Aorta (tissue), 5 donors: ENCODE results near the gene TUBA1C. TPM values are rescaled to one million over a fixed set of nuclear protein-coding genes. Genes with fewer than 3 reads are reported as not detected.
"Not testable (repeated sequence)": the region's sequence is repeated elsewhere in the genome, so short reads cannot be mapped to it uniquely, and the experiment has no call there.

ENCODE experiments used
- ATAC-seq: fragments of 200-7000 bp; cut with Tn5 transposase; one replicate; pipeline ENCODE4 v1.9.1; 2022; ENCODE audit warnings: moderate library complexity; ENCODE audit not compliant: low FRiP score
- DNase-seq, 2 donors: peaks; one replicate each; pipeline ENCODE4 v3.0.0-alpha.2; 2020
- H3K27ac ChIP-seq, 2 donors: one replicate each; pipeline ENCODE4 v1.5.1; 2013; ENCODE audit warnings: low read length in 2 of 2, mild to moderate bottlenecking in 2 of 2, moderate library complexity in 2 of 2, control low read depth in 1 of 2, inconsistent platforms in 1 of 2, low read depth in 1 of 2
- H3K27me3 ChIP-seq, 2 donors: one replicate each; pipeline ENCODE4 v1.6.1; 2013; ENCODE audit warnings: control low read depth in 1 of 2, low read length in 1 of 2, mild to moderate bottlenecking in 1 of 2, moderate library complexity in 1 of 2; ENCODE audit not compliant: insufficient read depth in 2 of 2, control insufficient read depth in 1 of 2
- H3K36me3 ChIP-seq, 2 donors: one replicate each; pipeline ENCODE4 v1.6.1; 2013; ENCODE audit warnings: control low read depth in 1 of 2, low read length in 1 of 2, mild to moderate bottlenecking in 1 of 2; ENCODE audit not compliant: insufficient read depth in 2 of 2, control insufficient read depth in 1 of 2
- H3K4me1 ChIP-seq, 2 donors: one replicate each; pipeline ENCODE4 v1.6.1; 2013; ENCODE audit warnings: low read length in 2 of 2, control low read depth in 1 of 2, mild to moderate bottlenecking in 1 of 2, moderate library complexity in 1 of 2; ENCODE audit not compliant: insufficient read depth in 2 of 2, control insufficient read depth in 1 of 2
- H3K4me3 ChIP-seq, 2 donors: one replicate each; pipeline ENCODE4 v1.5.1; 2013; ENCODE audit warnings: low read length in 2 of 2, control low read depth in 1 of 2, mild to moderate bottlenecking in 1 of 2
- H3K9me3 ChIP-seq: one replicate; pipeline ENCODE4 v1.6.1; 2013; ENCODE audit warnings: mild to moderate bottlenecking, low read length; ENCODE audit not compliant: control insufficient read depth
- WGBS, 2 donors: extraction: QIAGEN DNeasy Blood & Tissue Kit; methylation state at CpG; one replicate each; pipeline ENCODE4 v1.1.7; 2013; 5-methylcytosine and 5-hydroxymethylcytosine counted together
- intact Hi-C, 2 donors: fragments of 100-400 bp; cut with DNase I; formaldehyde crosslinking; loops; one replicate each; pipeline versions ENCODE4 v1.14.2 to v1.15.0; 2022
- polyA plus RNA-seq, 2 donors: library from polyadenylated mRNA; stranded (reverse); fragments of 200-250 nt; gene quantifications; one replicate each; pipeline ENCODE4 v1.2.3, GENCODE V29; 2013
- total RNA-seq, 2 donors: library from RNA; stranded (reverse); fragmentation: NEBNext Ultra II Directional; extraction: Animal tissue kit (Norgen Biotek cat#: 25700); gene quantifications; one replicate each; pipeline ENCODE4 v1.2.1, GENCODE V29; 2021
- donor health status: healthy with polysubstance abuse.
- donor health status: Bipolar disorder and iron deficiency.
- donor health status: DM: no; HTN: no; CAD: no.
- donor health status: DM: no; HTN: no; CAD: no.
- donor health status: DM: yes; HTN: yes; CAD: no.

TUBA1C gene
- total and polyA plus RNA-seq, 4 donors = 89.2 to 191 (median 172) TPM

DNA sequence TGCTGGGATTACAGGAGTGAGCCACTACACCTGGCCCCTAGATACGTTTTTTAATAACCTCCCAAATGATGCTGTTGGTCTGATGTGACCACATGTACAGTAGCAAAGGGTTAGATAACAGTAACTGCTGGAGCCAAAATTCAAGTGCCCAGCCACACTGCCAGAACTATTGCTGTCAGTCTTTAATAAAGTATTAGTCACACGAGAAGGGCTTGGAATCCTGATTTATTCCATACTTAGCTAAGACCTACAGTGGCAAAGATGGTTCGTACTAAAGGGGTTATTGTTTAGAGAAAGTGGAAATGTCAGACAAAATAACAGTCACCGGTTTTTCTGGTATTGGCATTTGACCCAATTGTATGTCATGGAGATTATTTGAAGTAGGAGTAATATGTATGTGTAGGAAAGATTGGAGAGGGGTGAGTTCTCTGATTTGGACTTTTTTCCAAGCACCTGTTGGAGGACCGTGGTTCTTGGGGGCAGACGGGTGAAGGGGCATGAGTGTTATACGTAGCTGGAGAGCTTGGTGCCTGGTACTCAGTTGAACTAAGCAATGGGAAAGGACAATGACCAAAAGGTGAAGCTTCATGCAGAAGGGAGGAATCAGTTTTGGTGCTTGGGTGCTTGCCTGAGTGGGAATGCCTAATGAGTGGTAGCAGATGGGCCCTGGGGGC is 9.7 kb downstream of the TUBA1C start:
- ATAC-seq (no peak), DNase-seq (no peak)
- intact Hi-C loops = no loop called here
- H3K27me3 ChIP-seq = no peaks in the 10 kb centered on the region
- no peaks in the 10 kb centered on the region for H3K9me3 ChIP-seq
- H3K4me3 ChIP-seq = no peak overlapping the region
- no peaks in the 10 kb centered on the region for H3K4me1 ChIP-seq
- 55 to 57% methylated on average over 7 of the region's 7 CpGs for WGBS, 2 donors
- H3K36me3 ChIP-seq = peaks cover 10% of the 10 kb centered on the region in 2 donors
- H3K27ac ChIP-seq = no peak overlapping the region

DNA sequence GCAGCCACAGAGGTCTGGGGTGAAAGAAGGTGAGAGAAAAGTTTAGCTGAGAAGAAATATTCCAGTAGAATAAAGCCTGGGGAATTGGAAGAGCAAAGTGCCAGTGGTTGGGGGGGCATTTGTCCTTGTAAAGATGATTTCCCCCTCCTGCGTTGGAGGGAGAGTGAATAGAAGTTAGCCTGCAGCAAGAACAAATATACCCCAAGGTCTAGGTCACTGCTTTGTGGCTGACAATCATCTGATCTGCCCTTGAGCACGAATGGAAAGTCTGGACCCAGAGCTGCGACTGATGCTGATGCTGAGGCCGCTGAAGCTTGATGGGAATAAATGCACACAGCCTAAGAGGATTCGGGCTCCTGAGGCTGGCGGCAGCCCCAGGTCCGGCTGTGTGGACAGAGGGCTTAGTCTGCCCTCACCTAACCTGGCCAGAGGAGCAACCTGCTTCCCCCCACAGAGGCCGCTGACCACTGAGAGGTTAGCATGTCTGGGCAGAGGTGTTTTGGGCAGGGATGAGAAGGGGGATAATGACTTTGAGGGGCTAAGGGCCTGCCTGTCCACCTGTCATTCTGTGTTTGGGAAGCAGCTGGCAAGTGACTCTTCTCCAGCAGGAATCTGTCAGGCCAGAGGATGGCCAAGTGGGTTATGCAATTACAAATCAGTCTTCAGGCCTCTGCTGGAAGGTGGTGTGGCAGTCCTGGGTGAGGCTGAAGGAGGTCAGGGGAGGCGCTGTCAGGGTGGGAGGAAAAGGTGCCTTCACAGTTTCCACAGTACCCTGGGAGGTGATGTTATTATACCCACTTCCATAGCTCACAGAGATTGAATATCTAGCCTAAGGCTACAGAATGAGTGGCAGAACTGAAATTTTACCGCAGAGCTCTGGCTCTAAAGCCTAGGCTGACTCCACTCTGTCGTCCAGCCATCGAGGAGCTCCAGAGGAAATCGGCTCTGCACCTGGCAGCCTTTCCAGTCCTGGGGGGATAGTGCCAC is 11.7 kb downstream of the TUBA1C start:
- DNase-seq = peak in 1 of 2 donors; percentile 62
- H3K27ac ChIP-seq = no peak overlapping the region
- H3K36me3 ChIP-seq = peaks cover 0 to 7% of the 10 kb centered on the region in 2 donors
- no peak overlapping the region for H3K4me3 ChIP-seq
- H3K9me3 ChIP-seq = no peaks in the 10 kb centered on the region
- no peak for ATAC-seq
- WGBS, 2 donors = 80% methylated on average over 13 of the region's 13 CpGs
- intact Hi-C loops = no loop called here
- H3K4me1 ChIP-seq = no peaks in the 10 kb centered on the region
- H3K27me3 ChIP-seq = no peaks in the 10 kb centered on the region

DNA sequence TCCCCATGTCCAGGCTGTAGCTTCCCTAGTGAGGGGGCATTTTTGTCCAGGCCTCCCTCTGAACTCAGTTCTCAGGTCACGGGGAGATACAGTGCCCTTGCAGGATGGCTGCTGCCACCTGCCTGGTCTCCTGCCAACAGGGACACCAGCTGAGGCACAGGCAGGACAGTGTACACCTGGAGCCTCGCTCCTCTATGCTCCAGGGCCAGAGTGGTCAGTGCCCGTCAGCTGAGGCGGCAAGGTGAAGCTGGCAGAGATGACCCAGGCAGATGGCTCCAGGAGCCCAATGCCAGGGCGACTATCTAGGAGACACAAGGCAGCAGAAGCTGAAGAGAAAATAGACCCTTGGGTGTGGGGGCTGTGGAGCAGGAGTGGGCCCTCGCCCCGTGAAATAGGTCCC is 12.6 kb downstream of the TUBA1C start:
- H3K27me3 ChIP-seq = no peaks in the 10 kb centered on the region
- no peaks in the 10 kb centered on the region for H3K4me1 ChIP-seq
- peaks cover 0 to 6% of the 10 kb centered on the region in 2 donors for H3K36me3 ChIP-seq
- DNase-seq (no peak), ATAC-seq (peak; percentile 11)
- H3K27ac ChIP-seq = no peak overlapping the region
- intact Hi-C loops = no loop called here
- H3K4me3 ChIP-seq = no peak overlapping the region
- 91 to 97% methylated on average over 7 of the region's 7 CpGs for WGBS, 2 donors
- H3K9me3 ChIP-seq = no peaks in the 10 kb centered on the region

DNA sequence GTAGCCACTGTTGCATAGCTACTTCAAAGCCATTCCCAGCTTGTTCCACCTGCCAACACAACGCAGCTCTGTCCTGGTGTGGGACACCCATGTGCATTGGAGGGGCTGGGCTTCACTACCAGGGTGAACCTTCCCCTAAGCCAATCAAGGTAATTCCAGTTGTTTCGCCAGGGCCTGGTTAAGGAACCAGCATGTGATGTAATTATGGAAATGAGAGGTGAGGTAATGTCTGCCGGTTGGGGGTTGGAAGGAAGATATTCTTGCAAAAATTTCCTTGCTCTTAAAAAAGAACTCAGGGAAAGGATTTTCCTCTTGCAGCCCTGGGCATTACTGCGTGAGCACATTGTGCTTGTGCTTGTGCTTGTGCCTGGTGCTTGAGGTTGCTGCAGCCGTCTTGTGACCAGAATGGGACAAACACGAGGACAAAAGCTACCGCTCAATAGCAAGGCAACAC is 14.9 kb downstream of the TUBA1C start:
- intact Hi-C loops = no loop called here
- no peaks in the 10 kb centered on the region for H3K4me1 ChIP-seq
- no peak for ATAC-seq
- no peaks in the 10 kb centered on the region for H3K36me3 ChIP-seq
- WGBS, 2 donors = 12 to 14% methylated on average over 7 of the region's 7 CpGs
- no peak for DNase-seq
- H3K4me3 ChIP-seq = no peak overlapping the region
- no peaks in the 10 kb centered on the region for H3K27me3 ChIP-seq
- no peaks in the 10 kb centered on the region for H3K9me3 ChIP-seq
- H3K27ac ChIP-seq = no peak overlapping the region

DNA sequence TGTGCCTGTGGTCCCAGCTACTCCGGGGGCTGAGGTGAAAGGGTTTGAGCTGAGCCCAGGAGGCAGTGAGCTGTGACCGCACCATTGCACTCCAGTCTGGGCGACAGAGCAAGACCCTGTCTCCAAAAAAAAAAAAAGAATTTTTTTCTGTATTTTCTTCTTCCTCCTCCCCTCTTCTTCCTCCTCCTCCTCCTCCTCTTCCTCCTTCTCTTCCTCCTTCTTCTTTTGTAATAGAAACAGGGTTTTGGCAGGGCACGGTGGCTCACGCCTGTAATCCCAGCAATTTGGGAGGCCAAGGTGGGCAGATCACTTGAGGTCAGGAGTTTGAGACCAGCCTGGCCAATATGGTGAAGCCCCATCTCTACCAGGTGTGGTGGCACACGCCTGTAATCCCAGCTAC is 15.7 kb downstream of the TUBA1C start:
- 94 to 96% methylated on average over 6 of the region's 6 CpGs for whole genome bisulfite sequencing, 2 donors
- intact Hi-C loops, H3K27ac ChIP-seq: not testable (repeated sequence)

DNA sequence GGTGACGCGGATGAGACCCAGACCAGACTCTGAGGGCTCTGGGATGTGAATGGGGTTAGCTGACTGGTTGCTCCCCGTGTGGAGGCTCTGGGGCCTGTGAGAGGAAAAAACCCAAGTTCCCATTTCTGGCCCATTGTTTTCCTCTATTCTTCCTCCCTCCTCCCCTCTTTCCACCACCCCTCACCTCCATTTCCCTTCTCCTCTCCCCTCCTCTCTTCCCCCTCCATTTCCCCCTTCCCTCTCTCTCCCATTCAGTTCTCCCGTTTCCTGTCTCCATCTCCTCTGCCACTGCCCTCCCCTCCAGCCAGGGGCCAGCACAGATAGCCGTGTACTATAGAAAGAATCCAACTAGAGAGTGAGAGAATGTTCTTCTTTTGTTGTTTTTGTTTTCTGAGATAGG is 17.4 kb downstream of the TUBA1C start:
- Histone ChIP-seq H3K27me3 (no peaks in the 10 kb centered on the region), H3K4me3 (no peak overlapping the region), H3K4me1 (no peaks in the 10 kb centered on the region), H3K9me3 (no peaks in the 10 kb centered on the region), H3K36me3 (no peaks in the 10 kb centered on the region), H3K27ac (no peak overlapping the region)
- no peak for ATAC-seq
- intact Hi-C loops = no loop called here
- 89 to 91% methylated on average over 5 of the region's 5 CpGs for WGBS, 2 donors
- DNase-seq = no peak

More for the DNA sequence above, 15.7 kb downstream of the TUBA1C start:
- H3K9me3 ChIP-seq, H3K27me3 ChIP-seq, H3K36me3 ChIP-seq, DNase-seq, H3K4me3 ChIP-seq, ATAC-seq, H3K4me1 ChIP-seq: not testable (repeated sequence)

DNA sequence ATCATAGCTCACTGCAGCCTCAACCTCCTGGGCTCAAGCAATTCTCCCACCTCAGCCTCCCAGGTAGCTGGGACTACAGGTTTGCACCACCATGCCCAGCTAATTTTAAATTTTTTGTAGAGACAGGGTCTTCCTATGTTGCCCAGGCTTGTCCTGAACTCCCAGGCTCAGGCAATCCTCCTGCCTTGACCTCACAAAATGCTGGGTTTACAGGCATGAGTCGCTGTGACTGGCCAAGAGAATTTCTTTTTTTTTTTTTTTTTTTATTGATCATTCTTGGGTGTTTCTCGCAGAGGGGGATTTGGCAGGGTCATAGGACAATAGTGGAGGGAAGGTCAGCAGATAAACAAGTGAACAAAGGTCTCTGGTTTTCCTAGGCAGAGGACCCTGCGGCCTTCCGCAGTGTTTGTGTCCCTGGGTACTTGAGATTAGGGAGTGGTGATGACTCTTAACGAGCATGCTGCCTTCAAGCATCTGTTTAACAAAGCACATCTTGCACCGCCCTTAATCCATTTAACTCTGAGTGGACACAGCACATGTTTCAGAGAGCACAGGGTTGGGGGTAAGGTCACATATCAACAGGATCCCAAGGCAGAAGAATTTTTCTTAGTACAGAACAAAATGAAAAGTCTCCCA is 18.0 kb downstream of the TUBA1C start:
- DNase-seq = peak in 1 of 2 donors; percentile 17
- intact Hi-C loops, H3K4me1 ChIP-seq, H3K36me3 ChIP-seq, ATAC-seq, H3K4me3 ChIP-seq, H3K27me3 ChIP-seq, H3K27ac ChIP-seq, H3K9me3 ChIP-seq: not testable (repeated sequence)
- WGBS, 2 donors = 86 to 100% methylated on average over 1 to 3 of the region's 6 CpGs

DNA sequence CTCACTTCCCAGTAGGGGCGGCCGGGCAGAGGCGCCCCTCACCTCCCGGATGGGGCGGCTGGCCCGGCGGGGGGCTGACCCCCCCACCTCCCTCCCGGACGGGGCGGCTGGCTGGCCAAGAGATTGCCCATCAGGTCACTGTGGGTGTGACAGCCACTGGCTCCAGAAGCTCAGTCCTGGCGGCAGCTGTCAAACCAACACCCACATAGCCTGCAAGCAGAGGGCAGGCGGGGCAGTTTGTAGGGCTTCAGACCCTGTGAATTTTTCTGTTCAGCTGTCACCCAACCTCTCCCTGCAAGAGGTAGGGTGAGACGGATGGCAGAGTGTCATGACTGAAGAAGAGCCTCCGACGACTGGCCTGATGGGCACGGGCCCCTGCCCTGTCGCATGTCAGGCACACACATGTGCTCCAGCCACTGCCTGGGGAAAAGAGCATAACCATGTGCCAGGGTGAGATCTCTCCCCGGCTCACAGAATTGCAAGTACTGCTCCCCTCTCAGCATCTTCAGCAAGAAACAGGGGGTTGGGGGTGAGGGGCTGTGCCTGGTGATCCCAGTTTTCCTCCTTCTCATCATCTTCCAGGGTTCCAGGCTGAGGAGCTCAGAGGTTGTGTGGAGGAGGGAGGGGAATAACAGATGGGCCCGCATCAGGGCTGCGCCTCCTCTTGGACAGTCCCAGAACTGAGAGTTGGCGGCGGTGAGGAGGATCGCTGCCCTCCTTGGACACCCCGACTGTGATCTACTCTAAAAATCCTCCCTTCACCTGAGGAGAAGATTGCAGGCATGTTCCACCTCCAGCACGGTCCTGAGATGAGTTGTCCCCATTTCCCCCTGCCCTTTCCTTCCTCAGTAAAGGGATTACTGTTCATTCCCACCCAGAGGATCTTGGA is 18.9 kb downstream of the TUBA1C start:
- Histone ChIP-seq H3K4me1 (no peaks in the 10 kb centered on the region), H3K27ac (no peak overlapping the region), H3K4me3 (no peak overlapping the region), H3K9me3 (no peaks in the 10 kb centered on the region), H3K27me3 (no peaks in the 10 kb centered on the region), H3K36me3 (no peaks in the 10 kb centered on the region)
- 90% methylated on average over 19 to 25 of the region's 25 CpGs for WGBS, 2 donors
- DNase-seq = peak in 1 of 2 donors; percentile 59
- ATAC-seq = no peak
- intact Hi-C loops = no loop called here
